K562 (cell line): ENCODE data around the gene ERRFI1.

Source experiments
- CEBPB ChIP-seq: fragments of 450-650 bp; IDR thresholded peaks from 2 replicates; pipeline ENCODE4 v1.6.1; 2016; ENCODE audit warnings: missing genetic modification characterization, missing compliant biosample characterization
- CHD1 ChIP-seq: fragments of 200-600 bp; sonication (generic); IDR thresholded peaks from one replicate; pipeline ENCODE4 v1.6.1; 2012; ENCODE audit warnings: mild to moderate bottlenecking, moderate library complexity, low read length, inconsistent platforms
- EP400 ChIP-seq: fragments of 450-650 bp; IDR thresholded peaks from 2 replicates; pipeline ENCODE4 v1.6.1; 2017; ENCODE audit warnings: antibody characterized with exemption, mild to moderate bottlenecking, moderate library complexity
- ETV6 ChIP-seq, 3 experiments: fragments of 150-350 bp in 1 of 3; sonication (generic) in 1 of 3; formaldehyde crosslinking in 1 of 3; IDR thresholded peaks; 2 replicates each; pipeline versions ENCODE4 v1.6.1 to v1.8.0; 2014 to 2022; ENCODE audit warnings: borderline replicate concordance in 2 of 3, low read depth in 2 of 3, antibody characterized with exemption in 1 of 3, low read length in 1 of 3, mild to moderate bottlenecking in 1 of 3, missing genetic modification reagents in 1 of 3
- GABPA ChIP-seq: fragments of 200-800 bp; sonication (Bioruptor generic); conservative IDR thresholded peaks from 2 replicates; pipeline ENCODE4 v1.6.1; 2016; ENCODE audit warnings: low read depth, missing genetic modification characterization, missing compliant biosample characterization
- HDGF ChIP-seq: fragments of 450-650 bp; IDR thresholded peaks from 2 replicates; pipeline ENCODE4 v1.6.1; 2016
- IRF2 ChIP-seq: sonication (generic); formaldehyde crosslinking; IDR thresholded peaks from 2 replicates; pipeline ENCODE4 v1.8.1; 2022; ENCODE audit warnings: mild to moderate bottlenecking, missing genetic modification reagents
- TCFL5 ChIP-seq: fragments of 250-450 bp; sonication (Bioruptor Pico); conservative IDR thresholded peaks from 2 replicates; pipeline ENCODE4 v1.6.1; 2021; ENCODE audit warnings: mild to moderate bottlenecking, moderate library complexity, matching md5 sums
- YY1 ChIP-seq, 3 experiments: IDR thresholded peaks; 2 replicates each; pipeline ENCODE4 v1.6.1; 2011; ENCODE audit warnings: low read length in 2 of 3, mild to moderate bottlenecking in 2 of 3, moderate library complexity in 2 of 3, borderline replicate concordance in 1 of 3, control low read depth in 1 of 3, low read depth in 1 of 3; ENCODE audit not compliant: insufficient read depth in 3 of 3, insufficient replicate concordance in 2 of 3, control insufficient read depth in 1 of 3, insufficient read length in 1 of 3; ENCODE audit errors: extremely low read depth in 1 of 3
- ZNF239 ChIP-seq: fragments of 250-450 bp; sonication (Bioruptor Pico); IDR thresholded peaks from 2 replicates; pipeline ENCODE4 v1.4.0; 2020; ENCODE audit warnings: mild to moderate bottlenecking
- ZNF764 ChIP-seq: fragments of 250-450 bp; sonication (Bioruptor Pico); IDR thresholded peaks from 2 replicates; pipeline ENCODE4 v1.4.0; 2020; ENCODE audit warnings: low read depth, mild to moderate bottlenecking, moderate library complexity
- TF ChIP-seq, protein P1 (sequence below), 3 experiments: IDR thresholded peaks in 2 of 3; conservative IDR thresholded peaks in 1 of 3; 2 replicates each; pipeline ENCODE4 v1.5.1; 2011 to 2012; ENCODE audit warnings: low read length in 3 of 3, mild to moderate bottlenecking in 3 of 3, control low read depth in 2 of 3, improper control_type of control experiment in 1 of 3, inconsistent platforms in 1 of 3, low read depth in 1 of 3, mixed read lengths in 1 of 3, moderate library complexity in 1 of 3; ENCODE audit not compliant: insufficient read depth in 2 of 3
- TF ChIP-seq, protein P2 (sequence below), 2 experiments: fragments of 450-650 bp; formaldehyde crosslinking in 1 of 2; IDR thresholded peaks; 2 replicates each; pipeline versions ENCODE4 v1.4.0 to v1.6.1; 2014 to 2020; ENCODE audit warnings: mild to moderate bottlenecking in 2 of 2, borderline replicate concordance in 1 of 2, low read depth in 1 of 2

DNA sequence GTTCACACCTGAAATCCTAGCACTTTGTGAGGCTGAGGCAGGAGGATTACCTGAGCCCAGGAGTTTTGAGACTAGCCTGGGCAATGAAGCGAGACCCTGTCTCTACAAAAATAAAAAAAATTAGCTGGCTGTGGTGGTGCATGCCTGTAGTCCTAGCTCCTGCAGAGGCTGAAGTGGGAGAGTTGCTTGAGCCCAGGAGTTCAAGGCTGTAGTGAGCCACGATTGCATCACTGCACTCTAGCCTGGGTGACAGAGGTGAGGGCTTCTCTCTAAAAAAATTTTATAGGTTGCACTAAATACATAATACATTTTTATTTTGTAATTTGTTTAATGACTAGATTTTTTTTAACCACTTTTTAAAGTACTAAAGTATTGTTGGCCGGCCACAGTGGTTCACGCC is 58.5 kb downstream of the ERRFI1 start:
- TF ChIP-seq CHD1 (no peak), TCFL5 (CRISPR knock-in tag) (no peak), ETV6 (IDR thresholded peaks at IDR 0.05; ENCODE audit: borderline replicate concordance in 1 of 2, low read depth in 2 of 2, low read length in 1 of 2) (no peak), ETV6 (CRISPR knock-in tag; IDR thresholded peaks at IDR 0.05; ENCODE audit: borderline replicate concordance) (no peak), EP400 (no peak), HDGF (no peak), ZNF764 (CRISPR knock-in tag) (no peak), CEBPB (no peak), ZNF239 (CRISPR knock-in tag) (no peak), IRF2 (no peak), YY1 (IDR thresholded peaks at IDR 0.05; ENCODE audit: borderline replicate concordance in 1 of 3, control insufficient read depth in 1 of 3, extremely low read depth in 1 of 3, insufficient read depth in 3 of 3, insufficient read length in 1 of 3, insufficient replicate concordance in 2 of 3, low read depth in 1 of 3, low read length in 2 of 3) (no peak), GABPA (tag) (no peak)
- TF ChIP-seq, protein P1, sequence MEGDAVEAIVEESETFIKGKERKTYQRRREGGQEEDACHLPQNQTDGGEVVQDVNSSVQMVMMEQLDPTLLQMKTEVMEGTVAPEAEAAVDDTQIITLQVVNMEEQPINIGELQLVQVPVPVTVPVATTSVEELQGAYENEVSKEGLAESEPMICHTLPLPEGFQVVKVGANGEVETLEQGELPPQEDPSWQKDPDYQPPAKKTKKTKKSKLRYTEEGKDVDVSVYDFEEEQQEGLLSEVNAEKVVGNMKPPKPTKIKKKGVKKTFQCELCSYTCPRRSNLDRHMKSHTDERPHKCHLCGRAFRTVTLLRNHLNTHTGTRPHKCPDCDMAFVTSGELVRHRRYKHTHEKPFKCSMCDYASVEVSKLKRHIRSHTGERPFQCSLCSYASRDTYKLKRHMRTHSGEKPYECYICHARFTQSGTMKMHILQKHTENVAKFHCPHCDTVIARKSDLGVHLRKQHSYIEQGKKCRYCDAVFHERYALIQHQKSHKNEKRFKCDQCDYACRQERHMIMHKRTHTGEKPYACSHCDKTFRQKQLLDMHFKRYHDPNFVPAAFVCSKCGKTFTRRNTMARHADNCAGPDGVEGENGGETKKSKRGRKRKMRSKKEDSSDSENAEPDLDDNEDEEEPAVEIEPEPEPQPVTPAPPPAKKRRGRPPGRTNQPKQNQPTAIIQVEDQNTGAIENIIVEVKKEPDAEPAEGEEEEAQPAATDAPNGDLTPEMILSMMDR (IDR thresholded peaks at IDR 0.05 in 2 of 3, conservative IDR thresholded peaks at IDR 0.05 in 1 of 3; ENCODE audit: insufficient read depth in 2 of 3, low read depth in 1 of 3, low read length in 3 of 3) = no peak
- TF ChIP-seq, protein P2, sequence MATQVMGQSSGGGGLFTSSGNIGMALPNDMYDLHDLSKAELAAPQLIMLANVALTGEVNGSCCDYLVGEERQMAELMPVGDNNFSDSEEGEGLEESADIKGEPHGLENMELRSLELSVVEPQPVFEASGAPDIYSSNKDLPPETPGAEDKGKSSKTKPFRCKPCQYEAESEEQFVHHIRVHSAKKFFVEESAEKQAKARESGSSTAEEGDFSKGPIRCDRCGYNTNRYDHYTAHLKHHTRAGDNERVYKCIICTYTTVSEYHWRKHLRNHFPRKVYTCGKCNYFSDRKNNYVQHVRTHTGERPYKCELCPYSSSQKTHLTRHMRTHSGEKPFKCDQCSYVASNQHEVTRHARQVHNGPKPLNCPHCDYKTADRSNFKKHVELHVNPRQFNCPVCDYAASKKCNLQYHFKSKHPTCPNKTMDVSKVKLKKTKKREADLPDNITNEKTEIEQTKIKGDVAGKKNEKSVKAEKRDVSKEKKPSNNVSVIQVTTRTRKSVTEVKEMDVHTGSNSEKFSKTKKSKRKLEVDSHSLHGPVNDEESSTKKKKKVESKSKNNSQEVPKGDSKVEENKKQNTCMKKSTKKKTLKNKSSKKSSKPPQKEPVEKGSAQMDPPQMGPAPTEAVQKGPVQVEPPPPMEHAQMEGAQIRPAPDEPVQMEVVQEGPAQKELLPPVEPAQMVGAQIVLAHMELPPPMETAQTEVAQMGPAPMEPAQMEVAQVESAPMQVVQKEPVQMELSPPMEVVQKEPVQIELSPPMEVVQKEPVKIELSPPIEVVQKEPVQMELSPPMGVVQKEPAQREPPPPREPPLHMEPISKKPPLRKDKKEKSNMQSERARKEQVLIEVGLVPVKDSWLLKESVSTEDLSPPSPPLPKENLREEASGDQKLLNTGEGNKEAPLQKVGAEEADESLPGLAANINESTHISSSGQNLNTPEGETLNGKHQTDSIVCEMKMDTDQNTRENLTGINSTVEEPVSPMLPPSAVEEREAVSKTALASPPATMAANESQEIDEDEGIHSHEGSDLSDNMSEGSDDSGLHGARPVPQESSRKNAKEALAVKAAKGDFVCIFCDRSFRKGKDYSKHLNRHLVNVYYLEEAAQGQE (IDR thresholded peaks at IDR 0.05; ENCODE audit: borderline replicate concordance) = no peak
- TF ChIP-seq, protein P2 (CRISPR knock-in tag; IDR thresholded peaks at IDR 0.05; ENCODE audit: low read depth) = no peak
